ENCODE measurements around the gene BTBD16.

DNA sequence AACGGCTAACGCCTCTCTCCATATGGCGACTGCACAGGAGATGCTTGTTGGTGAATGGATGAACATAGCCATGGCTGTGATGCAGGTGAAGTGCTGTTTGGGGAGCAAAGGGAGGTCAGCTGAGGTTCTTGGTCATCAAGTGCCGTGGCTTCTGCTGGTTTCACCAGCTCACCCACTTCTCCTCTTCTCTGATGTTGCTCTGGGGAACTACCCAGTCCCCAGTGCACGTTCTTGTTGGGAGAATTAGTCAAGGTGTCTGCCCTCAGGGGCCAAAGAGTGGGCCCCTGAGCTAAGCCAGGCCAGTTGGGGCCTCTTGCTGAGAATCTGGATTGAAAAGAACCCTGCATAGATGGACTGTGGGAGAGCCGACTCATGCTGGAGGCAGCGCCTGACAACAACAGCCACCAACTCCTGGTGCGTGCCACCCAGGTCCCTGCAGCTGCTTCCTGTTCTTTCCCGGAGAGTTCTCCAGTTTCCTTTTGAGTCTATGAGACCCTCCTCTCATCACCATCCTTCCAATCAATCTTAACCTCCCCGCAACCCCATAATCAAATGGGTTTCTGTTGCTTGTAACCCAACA lies 3.0 kb downstream of the BTBD16 start:
- TF ChIP-seq, protein P1, sequence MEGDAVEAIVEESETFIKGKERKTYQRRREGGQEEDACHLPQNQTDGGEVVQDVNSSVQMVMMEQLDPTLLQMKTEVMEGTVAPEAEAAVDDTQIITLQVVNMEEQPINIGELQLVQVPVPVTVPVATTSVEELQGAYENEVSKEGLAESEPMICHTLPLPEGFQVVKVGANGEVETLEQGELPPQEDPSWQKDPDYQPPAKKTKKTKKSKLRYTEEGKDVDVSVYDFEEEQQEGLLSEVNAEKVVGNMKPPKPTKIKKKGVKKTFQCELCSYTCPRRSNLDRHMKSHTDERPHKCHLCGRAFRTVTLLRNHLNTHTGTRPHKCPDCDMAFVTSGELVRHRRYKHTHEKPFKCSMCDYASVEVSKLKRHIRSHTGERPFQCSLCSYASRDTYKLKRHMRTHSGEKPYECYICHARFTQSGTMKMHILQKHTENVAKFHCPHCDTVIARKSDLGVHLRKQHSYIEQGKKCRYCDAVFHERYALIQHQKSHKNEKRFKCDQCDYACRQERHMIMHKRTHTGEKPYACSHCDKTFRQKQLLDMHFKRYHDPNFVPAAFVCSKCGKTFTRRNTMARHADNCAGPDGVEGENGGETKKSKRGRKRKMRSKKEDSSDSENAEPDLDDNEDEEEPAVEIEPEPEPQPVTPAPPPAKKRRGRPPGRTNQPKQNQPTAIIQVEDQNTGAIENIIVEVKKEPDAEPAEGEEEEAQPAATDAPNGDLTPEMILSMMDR (IDR thresholded peaks at IDR 0.05) = no peak
- TF ChIP-seq EP300 (IDR thresholded peaks at IDR 0.05; ENCODE audit: low read depth) (no peak), POLR2A (IDR thresholded peaks at IDR 0.05) (no peak), POLR2AphosphoS5 (IDR thresholded peaks at IDR 0.05) (no peak)

Measured in transverse colon (tissue), 4 donors.